Tibial artery (tissue), 4 donors: ENCODE data around the gene BRAT1.
A peak's percentile ranks its signal among the peaks of the same experiment; 100 is the strongest.

Experiments
- DNase-seq, 2 donors: peaks; one replicate each; pipeline ENCODE4 v3.0.0-alpha.2; 2019
- H3K27ac ChIP-seq, 2 donors: fragments of 200-600 bp; sonication (generic) in 1 of 2; 1 replicate in 1 of 2; 2 replicates in 1 of 2; pipeline ENCODE4 v1.5.1; 2018 to 2019; ENCODE audit warnings: mild to moderate bottlenecking in 1 of 2
- H3K27me3 ChIP-seq, 2 donors: fragments of 200-600 bp; sonication (generic) in 1 of 2; one replicate each; pipeline versions ENCODE4 v1.5.1 to v1.6.0; 2016 to 2019
- H3K36me3 ChIP-seq, 3 donors: fragments of 200-600 bp; sonication (generic) in 2 of 3; one replicate each; pipeline ENCODE4 v1.5.1; 2016 to 2019; ENCODE audit warnings: mild to moderate bottlenecking in 2 of 3
- H3K4me1 ChIP-seq, 4 donors: fragments of 200-600 bp; sonication (generic) in 2 of 4; 1 replicate in 3 of 4; 2 replicates in 1 of 4; pipeline ENCODE4 v1.5.1; 2016 to 2019
- H3K4me3 ChIP-seq, 2 donors: fragments of 200-600 bp; sonication (generic) in 1 of 2; 1 replicate in 1 of 2; 2 replicates in 1 of 2; pipeline ENCODE4 v1.5.1; 2018 to 2019; ENCODE audit warnings: mild to moderate bottlenecking in 2 of 2
- H3K9me3 ChIP-seq, 3 donors: fragments of 200-600 bp; sonication (generic) in 1 of 3; one replicate each; pipeline ENCODE4 v1.5.1; 2016 to 2019
- CTCF ChIP-seq, 2 experiments: fragments of 200-600 bp in 1 of 2; fragments of 450-650 bp in 1 of 2; IDR thresholded peaks; one replicate each; pipeline ENCODE4 v1.5.1; 2017 to 2019; ENCODE audit warnings: antibody characterized with exemption in 2 of 2, mild to moderate bottlenecking in 1 of 2, moderate library complexity in 1 of 2
- intact Hi-C: fragments of 100-400 bp; cut with DNase I; formaldehyde crosslinking; loops from one replicate; pipeline ENCODE4 v1.15.0; 2023; ENCODE audit warnings: low total_unique reads

BRAT1 gene

GRCh38 chr7:2555121-2556052 is at the start of gene BRAT1:
BRAT1 (minus strand) TSS chr7:2555524; CDS start chr7:2554431, 1,093 bp downstream.
- intact Hi-C loops, result loop anchor here (5.0 kb wide), 2 partner anchors 57 to 68 kb away; no protein-coding TSS in a partner anchor
- no peaks in the 10 kb centered on the region for H3K9me3 ChIP-seq

GRCh38 chr7:2604608-2605174 is 49.4 kb upstream of the BRAT1 start:
- peak in 1 of 2 donors; percentile 65 for DNase-seq
- Histone ChIP-seq H3K36me3 (peaks cover 0 to 68% (median 5%) of the 10 kb centered on the region in 3 donors), H3K27ac (no peak overlapping the region), H3K9me3 (no peaks in the 10 kb centered on the region), H3K4me1 (peaks cover 0 to 20% (median 18%) of the 10 kb centered on the region in 4 donors), H3K4me3 (no peak overlapping the region), H3K27me3 (no peaks in the 10 kb centered on the region)
- no peak for TF ChIP-seq CTCF (IDR thresholded peaks at IDR 0.05)
- intact Hi-C loops, result no loop called here

More at GRCh38 chr7:2555121-2556052, at the start of gene BRAT1:
- Histone ChIP-seq H3K36me3 (no peaks in the 10 kb centered on the region), H3K4me3 (peak within 1 kb of the TSS; percentile 97 to 98), H3K27ac (peak within 1 kb of the TSS; percentile 96 to 98), H3K27me3 (no peaks in the 10 kb centered on the region), H3K4me1 (peaks cover 0 to 43% (median 32%) of the 10 kb centered on the region in 4 donors)
- TF ChIP-seq CTCF (IDR thresholded peaks at IDR 0.05), result peak; percentile 33 to 53
- DNase-seq, result peak; percentile 97 to 98

GRCh38 chr7:2603044-2603965 is 48.0 kb upstream of the BRAT1 start:
- no peak for TF ChIP-seq CTCF (IDR thresholded peaks at IDR 0.05)
- H3K27ac ChIP-seq, result no peak overlapping the region
- peaks cover 0 to 20% (median 18%) of the 10 kb centered on the region in 4 donors for H3K4me1 ChIP-seq
- peaks cover 0 to 82% (median 16%) of the 10 kb centered on the region in 3 donors for H3K36me3 ChIP-seq
- intact Hi-C loops, result no loop called here
- DNase-seq, result no peak
- no peaks in the 10 kb centered on the region for H3K9me3 ChIP-seq
- no peak overlapping the region for H3K4me3 ChIP-seq
- no peaks in the 10 kb centered on the region for H3K27me3 ChIP-seq

- DNase-seq, result peak in 1 of 2 donors; percentile 64
- intact Hi-C loops, result no loop called here
Observed at GRCh38 chr7:2602406-2603043, 47.2 kb upstream of the BRAT1 start.

More at GRCh38 chr7:2602406-2603043, 47.2 kb upstream of the BRAT1 start:
- Histone ChIP-seq H3K4me3 (no peak overlapping the region), H3K27me3 (no peaks in the 10 kb centered on the region), H3K36me3 (peaks cover 0 to 88% (median 23%) of the 10 kb centered on the region in 3 donors), H3K9me3 (no peaks in the 10 kb centered on the region), H3K4me1 (peaks cover 0 to 13% (median 13%) of the 10 kb centered on the region in 4 donors), H3K27ac (no peak overlapping the region)
- TF ChIP-seq CTCF (IDR thresholded peaks at IDR 0.05), result no peak
